Tongue (tissue), 2 donors: Measurements from ENCODE around the gene SCFD2. TPM values are rescaled to one million over a fixed set of nuclear protein-coding genes. Genes with fewer than 3 reads are reported as not detected.
A peak's percentile ranks its signal among the peaks of the same experiment; 100 is the strongest.

Source experiments
- DNase-seq: peaks from one replicate; pipeline ENCODE4 v3.0.0-alpha.2; 2015
- total RNA-seq: library from RNA; depleted of rRNA; stranded (reverse); fragments of >200 nt; gene quantifications from one replicate; pipeline ENCODE4 v1.2.3, GENCODE V29; 2014

The SCFD2 gene
- total RNA-seq, 1 donor from 2014 or later = 34.3 TPM

DNA sequence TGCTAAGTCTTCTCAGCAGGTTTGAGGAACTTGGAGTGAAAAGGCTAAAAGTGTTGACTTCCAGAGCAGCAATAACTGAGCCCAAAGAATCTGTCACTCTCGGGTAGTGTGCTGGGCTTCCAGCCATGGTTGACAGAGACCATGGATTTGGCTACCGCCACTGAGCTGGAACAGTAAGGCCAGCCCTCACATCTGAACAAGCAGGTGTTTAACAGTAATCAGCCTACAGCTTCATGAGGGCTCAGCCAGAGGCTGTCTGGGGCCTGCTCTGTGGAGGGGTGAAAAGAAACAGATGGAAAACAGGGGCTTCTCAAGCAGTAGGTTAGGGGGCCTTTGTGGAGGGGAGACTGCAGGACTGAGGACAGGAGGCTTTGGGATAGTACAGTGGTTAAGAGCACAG, 488.8 kb downstream of the SCFD2 start:
- peak; percentile 88 for DNase-seq

DNA sequence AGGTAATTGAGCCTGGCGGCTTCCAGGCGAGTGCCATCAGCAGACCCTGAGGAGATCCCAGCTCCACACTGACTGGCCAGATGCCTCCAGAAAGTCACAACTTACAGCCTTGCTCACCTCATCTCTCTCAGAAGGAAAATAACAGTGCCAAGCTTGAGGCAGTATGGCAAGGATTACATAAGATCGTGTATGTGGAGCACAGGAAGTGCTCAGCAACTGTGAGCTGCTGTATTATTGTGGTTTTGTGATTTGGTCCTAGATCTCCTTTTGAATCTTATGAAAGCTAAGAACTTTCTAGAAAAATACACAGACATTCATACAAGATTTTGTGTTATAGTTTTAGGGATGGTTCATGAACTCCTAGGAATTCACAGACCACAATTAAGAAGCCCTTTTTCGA, 489.8 kb downstream of the SCFD2 start:
- no peak for DNase-seq

DNA sequence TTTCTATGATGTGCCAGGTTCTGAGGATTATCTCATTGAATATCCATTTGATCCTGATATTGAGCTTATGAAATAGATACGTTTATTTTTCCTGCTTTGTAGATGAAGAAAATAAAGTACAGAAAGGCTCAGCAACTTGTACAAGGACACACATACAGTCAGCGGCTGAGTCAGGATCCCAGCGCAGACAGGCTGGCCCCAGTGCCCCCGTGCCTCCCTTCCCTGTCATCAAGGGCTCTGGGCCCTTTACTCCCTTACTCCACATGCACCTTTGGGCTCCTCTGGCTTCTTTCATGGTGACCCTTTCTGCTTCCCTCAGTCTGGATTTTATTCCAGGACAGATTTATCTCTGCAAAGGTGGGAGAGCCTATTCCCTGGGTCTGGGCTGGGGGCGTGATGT, 490.9 kb downstream of the SCFD2 start:
- DNase-seq = no peak

DNA sequence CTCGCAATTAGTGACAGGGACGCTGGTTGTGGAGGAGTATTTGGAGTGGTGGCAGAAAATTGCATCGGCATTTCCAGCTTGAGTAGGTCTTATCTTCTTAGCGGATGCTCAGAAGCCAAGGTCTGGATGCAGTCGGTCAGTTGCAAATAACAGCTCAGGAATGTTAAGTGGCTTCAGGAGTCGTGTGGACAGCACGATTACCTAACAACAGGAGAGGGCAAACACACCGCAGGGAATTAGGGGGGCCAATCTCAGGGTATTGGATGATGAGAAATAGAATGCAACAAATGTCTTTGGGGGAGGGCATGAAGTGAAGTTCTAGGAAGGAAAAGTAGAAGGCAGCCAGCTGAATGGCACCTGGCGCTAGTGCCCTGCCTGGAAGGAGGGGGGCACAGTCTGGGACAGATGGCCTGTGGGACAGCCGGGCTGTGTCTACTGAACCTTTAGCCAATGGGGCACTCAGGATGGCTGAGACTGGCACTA, 492.0 kb downstream of the SCFD2 start:
- peak; percentile 81 for DNase-seq

DNA sequence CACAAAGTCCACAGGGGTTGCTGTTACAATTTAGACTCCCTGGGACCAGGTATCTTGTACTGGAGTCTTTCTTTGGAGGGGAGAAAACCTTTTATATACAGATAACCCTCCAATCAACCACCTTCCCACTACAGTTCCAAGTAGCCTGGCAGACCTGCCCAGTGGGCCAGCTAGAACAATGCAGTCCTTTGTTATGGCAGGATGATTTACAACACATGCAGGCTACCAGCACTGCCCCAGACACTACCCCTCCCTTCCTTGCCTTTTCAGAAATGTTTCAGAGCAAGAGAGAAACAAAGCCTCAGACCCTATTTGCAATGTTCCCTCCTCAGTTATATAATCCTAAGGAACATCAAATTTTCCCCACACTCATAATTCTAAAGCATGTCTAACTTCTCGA, 492.7 kb downstream of the SCFD2 start:
- DNase-seq = peak; percentile 54

DNA sequence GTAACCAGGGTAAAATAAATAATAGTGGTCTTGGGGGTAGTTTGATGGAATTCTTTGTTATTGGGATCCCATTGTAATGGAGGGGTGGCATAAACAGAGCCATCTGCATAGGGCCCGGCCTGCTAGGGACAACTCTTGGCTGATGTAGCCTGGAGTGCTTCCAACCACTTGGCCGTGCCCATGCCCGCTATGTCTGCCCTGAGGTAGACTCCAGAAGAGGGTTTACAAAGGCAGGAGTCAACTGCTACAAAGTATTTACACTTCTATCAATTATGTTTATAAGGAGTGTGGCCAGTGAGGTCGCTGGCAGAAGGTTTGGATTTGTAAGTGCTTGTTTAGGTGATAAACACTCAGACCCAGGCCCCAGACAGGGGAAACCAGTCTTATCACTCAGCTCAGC, 495.6 kb downstream of the SCFD2 start:
- DNase-seq = peak; percentile 45

DNA sequence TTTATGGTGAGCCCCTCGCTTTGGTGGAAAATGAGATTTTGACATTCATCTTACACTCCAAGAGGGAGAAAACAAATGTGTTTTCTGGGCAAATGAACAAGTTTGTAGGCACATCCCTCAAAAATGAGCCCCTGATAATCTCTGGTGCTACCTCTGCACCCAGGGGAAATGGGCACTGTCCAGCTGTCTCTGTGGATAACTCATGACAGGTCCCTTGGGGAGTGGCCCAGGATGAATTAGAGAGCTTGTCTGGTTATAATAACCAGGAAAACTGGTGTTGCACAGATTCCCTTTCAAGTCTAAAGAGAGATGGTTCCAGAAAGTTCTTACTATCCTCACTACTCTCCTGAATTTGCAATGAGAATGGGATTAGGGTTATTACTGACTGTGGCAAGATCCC, 496.2 kb downstream of the SCFD2 start:
- DNase-seq = no peak

DNA sequence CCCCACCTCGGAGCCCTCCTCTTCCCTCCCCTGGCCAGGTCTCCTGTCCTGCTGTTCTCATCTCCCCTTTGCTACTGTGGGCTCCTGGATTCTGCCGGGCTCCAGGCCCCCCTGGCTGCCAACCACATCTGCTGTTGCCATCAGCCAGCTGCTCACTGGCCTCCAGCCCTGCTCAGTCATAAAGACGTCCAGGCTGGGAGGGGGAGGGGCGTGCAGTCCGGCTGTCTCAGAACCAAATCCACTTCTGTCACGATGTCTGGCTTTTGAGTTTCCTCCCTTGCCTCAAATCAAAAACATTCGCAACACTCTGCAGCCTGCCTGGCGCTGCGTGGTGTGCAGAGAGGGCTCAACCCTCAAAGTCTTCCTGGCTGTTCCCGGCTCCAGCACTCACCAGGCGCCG, 496.7 kb downstream of the SCFD2 start:
- DNase-seq = peak; percentile 94

DNA sequence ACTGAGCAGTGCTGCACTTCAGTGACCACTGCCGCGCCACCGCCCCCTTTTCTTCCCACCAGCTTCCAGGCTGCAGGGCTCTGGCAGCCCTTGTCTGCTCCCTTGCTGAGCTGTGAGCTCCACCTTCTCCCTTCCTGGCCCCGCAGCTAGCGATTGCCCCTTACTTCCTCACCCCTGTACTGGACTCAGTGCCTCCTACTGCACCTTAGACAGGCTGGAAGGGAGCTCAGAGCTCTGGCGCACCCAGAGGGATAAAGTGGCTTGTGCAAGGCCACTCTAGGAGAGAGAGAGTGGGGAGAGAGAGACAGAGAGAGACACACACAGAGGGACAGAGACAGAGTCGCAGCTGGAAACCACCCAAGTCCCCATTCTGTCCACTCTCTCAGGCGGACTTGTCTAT, 497.7 kb downstream of the SCFD2 start:
- DNase-seq = peak; percentile 66

DNA sequence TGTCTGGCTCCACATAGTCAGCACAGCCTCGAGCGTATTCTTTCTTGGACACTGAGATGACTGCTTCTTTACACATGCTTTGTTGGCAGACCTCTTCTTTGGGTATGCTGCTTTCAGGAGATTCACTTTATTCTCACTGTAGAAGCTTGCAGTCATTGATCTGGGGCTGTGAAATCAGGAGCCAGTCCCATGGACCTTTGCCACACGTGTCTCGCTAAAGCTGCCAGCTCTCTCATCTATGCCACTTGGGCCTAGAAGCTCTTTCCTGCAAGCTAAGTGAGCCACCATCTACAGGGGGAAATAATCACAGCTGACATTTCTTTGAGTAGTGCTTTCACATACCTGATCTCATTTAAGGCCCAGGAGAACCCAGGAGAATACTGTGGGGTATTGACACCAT, 498.7 kb downstream of the SCFD2 start:
- no peak for DNase-seq

DNA sequence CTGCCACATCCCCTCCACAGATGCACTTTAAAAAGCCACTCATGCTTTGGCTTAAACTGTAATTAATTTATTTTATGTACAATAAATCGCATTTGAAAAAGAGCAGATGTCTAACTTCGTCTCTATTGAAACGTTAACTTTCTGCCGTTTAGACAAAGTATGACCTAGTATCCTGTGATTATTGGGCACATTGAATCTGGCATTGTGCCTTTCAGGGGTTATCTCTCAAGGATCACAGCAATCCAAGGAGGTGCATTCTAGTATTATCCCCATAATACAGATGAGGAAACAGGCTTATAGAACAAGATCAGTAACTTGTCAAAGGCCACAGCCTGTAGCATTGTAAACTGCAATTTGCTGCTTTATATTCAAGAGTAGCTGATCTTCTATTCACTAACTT, 499.1 kb downstream of the SCFD2 start:
- DNase-seq = no peak

DNA sequence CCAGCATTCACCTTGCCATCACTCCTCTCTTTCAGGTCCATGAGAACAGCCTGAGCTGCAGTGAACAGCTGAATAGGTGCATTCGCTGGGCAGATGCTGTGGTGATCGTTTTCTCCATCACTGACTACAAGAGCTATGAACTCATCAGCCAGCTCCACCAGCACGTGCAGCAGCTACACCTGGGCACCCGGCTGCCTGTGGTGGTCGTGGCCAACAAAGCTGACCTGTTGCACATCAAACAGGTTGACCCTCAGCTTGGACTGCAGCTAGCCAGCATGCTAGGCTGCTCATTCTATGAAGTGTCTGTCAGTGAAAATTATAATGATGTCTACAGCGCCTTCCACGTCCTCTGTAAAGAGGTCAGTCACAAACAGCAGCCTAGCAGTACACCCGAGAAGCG, 500.6 kb downstream of the SCFD2 start:
- DNase-seq = no peak

DNA sequence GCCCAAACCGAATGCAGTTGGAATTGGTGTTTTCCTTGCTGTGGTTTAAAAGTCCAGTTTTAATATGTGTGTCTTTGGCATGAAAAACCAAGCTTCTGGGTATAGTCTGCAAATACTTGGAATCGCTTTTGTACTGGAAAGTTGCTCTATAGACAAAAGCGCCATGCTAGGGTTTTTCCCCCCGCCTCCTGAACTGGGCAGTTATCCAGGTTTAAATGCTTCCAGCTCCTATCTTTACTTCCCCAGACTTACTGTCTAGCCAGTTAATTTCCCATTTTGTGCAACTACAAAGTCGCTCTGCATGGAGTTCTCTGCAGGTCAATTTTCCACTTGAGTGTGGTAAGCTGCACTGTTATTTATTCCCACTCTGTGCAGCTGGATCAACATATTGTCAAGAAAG, 501.1 kb downstream of the SCFD2 start:
- DNase-seq = peak; percentile 81

DNA sequence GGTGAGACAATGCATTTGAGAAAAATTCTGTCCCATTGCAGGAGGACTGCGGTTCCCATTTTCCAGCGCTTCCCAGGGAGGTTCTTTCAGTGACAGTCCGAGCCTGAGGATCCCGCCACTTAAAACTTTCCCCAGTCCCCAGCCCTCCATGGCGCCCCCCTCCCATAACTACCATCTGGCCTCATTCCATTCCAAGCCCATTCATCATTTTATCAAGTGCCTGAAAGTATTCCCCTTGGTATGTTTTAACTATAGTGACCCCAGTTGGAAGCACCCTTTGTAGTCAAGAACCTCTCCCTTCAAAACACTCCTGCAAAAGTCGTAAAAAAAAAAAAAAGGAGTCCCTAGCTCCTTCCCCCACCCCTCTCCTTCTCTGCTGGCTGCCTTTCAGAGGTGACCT, 502.5 kb downstream of the SCFD2 start:
- DNase-seq = no peak

DNA sequence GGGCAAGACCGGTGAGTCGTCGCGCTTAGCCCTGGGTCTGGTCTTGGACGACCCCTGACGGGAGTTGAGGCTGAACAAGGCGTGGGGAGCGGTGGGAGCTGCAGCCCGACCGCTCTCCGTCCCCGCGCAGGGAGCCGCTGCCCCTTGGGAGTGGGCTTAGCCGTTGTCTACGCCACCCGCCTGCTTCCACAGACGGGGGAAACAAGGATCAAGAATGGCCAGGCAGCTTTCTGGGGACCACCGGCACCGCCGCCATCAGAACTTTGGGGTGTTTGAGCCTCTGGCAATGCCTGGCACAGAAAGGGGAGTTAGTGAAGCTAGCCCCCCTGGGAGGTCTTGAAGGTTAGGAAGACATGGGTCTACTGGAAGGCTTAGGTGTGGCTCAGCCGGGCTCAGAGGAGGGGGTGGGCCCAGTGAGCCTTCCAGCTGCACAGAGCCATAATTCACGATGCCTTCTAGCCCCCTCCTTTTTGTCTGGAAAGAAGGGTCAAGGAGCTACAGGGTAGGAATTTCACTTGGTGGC, 503.2 kb downstream of the SCFD2 start:
- no peak for DNase-seq

DNA sequence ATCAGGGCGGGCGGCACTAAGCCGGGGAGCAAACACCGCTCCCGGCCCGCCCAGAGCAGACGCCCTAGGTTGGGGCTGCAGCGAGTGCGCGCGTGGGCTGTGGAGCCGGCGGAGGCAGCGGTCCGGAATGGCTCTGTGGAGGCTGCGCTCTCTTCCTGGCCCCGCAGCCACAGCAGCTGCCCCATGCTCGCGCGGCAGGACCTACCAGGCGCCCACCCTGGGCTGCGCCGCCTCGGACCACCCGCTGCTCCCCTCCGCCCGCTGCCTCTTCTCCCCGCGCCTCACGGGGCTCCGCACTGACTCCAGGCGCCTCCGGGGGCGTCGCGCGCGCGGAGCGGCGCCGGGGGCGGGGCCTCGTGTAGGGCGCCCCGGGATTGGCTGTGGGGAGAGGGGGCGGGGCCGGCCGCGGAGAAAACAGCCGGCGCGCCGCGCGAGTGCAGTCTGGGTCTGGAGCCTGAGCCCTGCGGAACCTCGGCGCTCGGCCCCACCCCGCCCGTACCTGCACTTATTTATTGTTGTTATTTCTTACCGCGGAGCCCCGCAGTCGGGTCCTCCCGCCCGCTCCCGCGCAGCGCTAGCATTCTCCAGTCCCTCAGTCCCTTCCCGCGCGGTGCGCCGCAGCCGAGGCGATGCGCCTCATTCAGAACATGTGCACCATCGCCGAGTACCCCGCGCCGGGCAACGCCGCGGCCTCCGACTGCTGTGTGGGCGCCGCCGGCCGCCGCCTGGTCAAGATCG, 503.8 kb downstream of the SCFD2 start, which contains the start of gene RASL11B:
Gene RASL11B, plus strand, starts transcription at position 439 of the 738 bp plus-strand sequence. Its CDS starts 191 bp downstream, at position 630.
- DNase-seq = peak; percentile 92

DNA sequence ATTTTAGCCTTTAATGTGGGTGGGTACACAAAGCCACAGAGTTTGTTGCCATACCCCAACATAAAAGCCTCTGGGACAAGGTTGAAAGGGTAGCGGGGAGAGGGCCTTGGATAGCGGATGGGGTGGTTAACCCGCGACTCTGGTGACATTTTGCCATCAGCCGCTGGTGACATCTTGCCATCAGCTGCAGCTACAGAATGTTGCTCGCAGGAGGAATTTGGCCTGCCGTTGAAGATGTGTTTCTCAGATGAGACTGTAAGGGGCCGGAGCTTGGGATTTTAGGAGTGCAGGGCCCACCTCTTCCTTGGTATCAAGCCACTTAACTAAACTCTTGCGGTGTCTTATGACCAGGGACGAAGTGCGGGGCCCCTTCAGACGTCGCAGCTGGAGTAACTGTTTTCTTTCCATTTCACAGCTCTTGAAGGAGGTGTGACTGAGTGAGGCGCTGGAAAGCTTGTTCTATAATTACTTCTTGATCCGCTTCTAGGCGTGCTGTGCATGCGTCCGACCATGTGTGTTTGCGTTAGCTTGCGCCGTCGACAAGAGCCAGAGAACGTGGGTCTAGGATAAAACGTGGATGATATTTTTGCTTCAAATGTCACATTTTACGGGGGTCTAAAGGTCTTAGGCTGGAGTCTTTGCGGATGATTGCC, 504.6 kb downstream of the SCFD2 start:
- DNase-seq = peak; percentile 48

DNA sequence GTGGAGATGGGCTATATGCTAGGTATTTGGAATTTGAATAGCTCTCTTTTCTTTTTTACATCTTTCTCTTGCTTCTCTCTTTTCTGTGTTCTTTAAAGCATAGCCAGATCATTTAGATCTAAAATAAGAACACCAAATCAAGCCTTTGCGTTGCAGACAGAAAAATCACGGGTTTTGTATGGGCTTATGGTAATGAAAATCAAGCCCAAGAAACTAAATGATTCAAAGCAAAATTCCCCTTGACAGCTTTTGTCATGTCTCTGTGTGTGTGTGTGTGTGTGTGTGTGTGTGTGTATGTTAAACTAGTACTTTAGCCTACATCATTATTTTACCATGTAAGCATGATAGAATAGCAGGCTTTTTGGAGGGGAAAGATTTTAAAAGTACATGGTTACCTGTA, 505.5 kb downstream of the SCFD2 start:
- DNase-seq = no peak

DNA sequence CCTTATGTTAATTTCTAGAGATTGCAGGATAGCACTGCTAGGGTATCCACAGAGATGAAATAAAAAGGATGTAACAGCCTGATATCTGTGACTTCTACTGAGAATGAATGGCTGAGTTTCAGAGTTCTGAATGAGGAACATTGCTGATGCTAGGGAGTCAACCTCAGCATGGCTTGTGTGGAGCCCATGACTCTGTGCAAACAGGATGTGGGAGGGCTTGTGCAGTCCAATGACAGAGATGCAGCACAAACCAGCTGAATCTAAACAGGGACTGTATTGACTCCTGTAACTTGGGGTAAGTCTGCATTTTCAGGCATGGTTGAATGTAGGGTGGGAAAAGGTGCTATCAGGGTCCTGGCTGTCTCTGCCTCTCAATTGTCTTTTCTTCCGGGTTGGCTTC, 509.1 kb downstream of the SCFD2 start:
- DNase-seq = no peak

DNA sequence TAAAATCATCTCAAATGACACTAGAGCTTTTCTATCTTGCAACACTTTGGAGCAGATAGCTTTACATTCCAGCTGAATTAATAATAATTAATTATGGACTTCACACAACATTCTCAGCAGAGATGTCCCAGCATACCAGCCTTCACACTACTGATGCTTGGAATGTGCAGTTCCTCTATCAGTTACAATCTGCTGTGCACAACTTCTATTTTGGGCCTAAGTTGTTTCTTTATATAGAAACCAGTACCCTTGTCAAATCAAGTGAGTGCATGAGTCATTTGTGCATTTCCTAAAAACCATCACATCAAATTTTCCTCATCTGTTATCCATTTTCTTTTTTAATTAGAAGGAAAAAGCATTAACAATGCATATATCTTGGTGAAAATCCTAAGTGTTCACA, 512.5 kb downstream of the SCFD2 start:
- peak; percentile 49 for DNase-seq

DNA sequence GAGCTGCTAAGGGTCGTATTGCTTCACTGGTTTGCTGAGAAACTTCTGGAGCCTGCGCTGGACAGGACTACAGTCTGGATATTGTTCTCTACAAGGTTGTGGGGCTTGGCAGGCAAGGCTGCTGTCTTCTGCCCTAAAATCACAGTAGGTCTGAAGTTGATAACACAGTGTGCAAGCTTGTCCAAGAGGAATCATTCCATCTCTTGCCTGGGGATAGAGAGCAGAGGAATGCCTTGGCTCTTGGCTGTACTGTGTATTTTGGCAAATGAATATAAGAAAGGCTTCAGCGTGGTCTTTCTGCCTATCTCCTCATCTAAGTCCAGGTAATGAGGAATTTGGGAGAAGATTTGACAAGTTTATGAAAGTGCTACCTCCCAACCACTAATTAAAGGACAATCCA, 513.1 kb downstream of the SCFD2 start:
- DNase-seq = no peak

DNA sequence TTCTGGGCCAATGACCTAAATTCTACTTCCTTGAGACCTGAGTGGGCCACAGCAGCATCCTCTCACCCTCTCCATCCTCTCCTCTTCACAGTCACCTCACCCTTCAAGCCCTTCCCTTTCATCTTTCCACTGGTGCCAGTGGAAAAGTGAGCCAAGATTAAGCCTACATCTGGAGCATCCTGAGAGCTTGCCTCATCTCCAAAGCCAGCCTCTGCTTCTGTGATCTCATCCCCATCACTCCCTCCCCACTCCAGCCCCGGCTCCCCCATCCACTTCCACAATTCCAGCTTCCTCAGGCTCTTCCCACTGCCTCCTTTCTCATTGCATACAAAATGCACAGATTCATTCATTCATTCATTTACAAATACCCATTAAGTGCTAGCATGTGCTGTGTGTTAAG, 513.8 kb downstream of the SCFD2 start:
- no peak for DNase-seq

DNA sequence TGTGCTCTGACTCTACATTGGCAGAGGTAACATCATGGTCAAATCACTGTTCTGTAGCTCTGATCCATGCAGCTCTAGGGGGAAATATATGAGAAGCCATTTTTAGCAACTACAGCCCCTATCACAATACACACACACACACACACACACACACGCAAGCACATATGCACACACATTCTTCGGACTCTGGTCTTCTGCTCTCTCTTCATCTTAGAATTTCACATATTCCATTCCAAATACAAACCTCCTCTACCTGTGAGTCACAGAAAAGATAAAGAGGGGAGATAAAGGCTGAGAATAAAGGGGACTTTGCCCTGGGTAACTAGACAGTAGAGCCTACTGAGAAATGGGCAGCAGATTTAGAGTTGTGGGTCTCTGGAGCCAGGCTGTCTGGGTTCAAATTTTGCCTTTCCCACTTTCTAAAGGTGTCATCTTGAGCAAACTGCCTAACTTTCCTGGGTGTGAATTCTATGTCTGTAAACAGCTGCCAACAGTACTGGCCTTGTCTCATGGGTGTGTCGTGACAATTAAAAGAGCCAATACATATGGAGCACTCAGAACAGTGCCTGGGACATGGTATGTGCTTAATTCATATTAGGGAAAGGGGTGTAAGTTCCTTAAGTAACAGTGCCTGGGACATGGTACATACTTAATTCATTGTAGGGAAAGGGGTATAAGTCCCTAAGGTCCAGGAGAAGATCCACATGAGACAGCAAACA, 515.3 kb downstream of the SCFD2 start:
- DNase-seq = no peak
